RWPE2 (cell line): ENCODE results near the gene SEMA4C.

Source experiments
- ATAC-seq: fragments of 200-7000 bp; cut with Tn5 transposase; 3 replicates; pipeline ENCODE4 v1.9.1; 2021; ENCODE audit warnings: low read depth
- DNase-seq: peaks from one replicate; pipeline ENCODE4 v3.0.0-alpha.2; 2020; ENCODE audit warnings: low spot score
- H3K27ac ChIP-seq: fragments of 450-650 bp; 2 replicates; pipeline ENCODE4 v1.5.1; 2017; ENCODE audit warnings: mild to moderate bottlenecking; ENCODE audit not compliant: poor library complexity, severe bottlenecking
- H3K27me3 ChIP-seq: fragments of 250-450 bp; sonication (Bioruptor Pico); 2 replicates; pipeline ENCODE4 v1.5.1; 2021; ENCODE audit warnings: mild to moderate bottlenecking, moderate library complexity; ENCODE audit not compliant: insufficient read depth, poor library complexity, severe bottlenecking
- H3K36me3 ChIP-seq: fragments of 250-450 bp; sonication (Bioruptor Pico); 2 replicates; pipeline ENCODE4 v1.5.1; 2020; ENCODE audit warnings: low read depth, mild to moderate bottlenecking, moderate library complexity
- H3K4me1 ChIP-seq: fragments of 250-450 bp; sonication (Bioruptor Pico); 2 replicates; pipeline ENCODE4 v1.5.1; 2021; ENCODE audit warnings: mild to moderate bottlenecking, moderate library complexity; ENCODE audit not compliant: insufficient read depth, poor library complexity, severe bottlenecking
- H3K4me3 ChIP-seq: fragments of 250-450 bp; sonication (Bioruptor Pico); 2 replicates; pipeline ENCODE4 v1.5.1; 2021; ENCODE audit warnings: mild to moderate bottlenecking, moderate library complexity; ENCODE audit not compliant: severe bottlenecking
- H3K9me3 ChIP-seq: fragments of 250-450 bp; sonication (Bioruptor Pico); 2 replicates; pipeline ENCODE4 v1.5.1; 2021; ENCODE audit warnings: mild to moderate bottlenecking, moderate library complexity; ENCODE audit not compliant: severe bottlenecking
- CTCF ChIP-seq: fragments of 450-650 bp; IDR thresholded peaks from one replicate; pipeline ENCODE4 v1.5.1; 2017; ENCODE audit warnings: mild to moderate bottlenecking, moderate library complexity; ENCODE audit not compliant: poor library complexity, severe bottlenecking

The SEMA4C gene

GRCh38 chr2:96846825-96847224, 23.1 kb downstream of the SEMA4C start:
- ATAC-seq (no peak), DNase-seq (no peak)
- no peak for TF ChIP-seq CTCF
- no peak overlapping the region for H3K4me3 ChIP-seq
- peaks cover 14% of the 10 kb centered on the region; the same call in 1 of the 2 replicates for H3K36me3 ChIP-seq
- H3K9me3 ChIP-seq = no peaks in the 10 kb centered on the region
- H3K27ac ChIP-seq = no peak overlapping the region
- H3K4me1 ChIP-seq = no peaks in the 10 kb centered on the region
- H3K27me3 ChIP-seq = no peaks in the 10 kb centered on the region

- no peak for ATAC-seq
- TF ChIP-seq CTCF = no peak
- H3K27me3 ChIP-seq = no peaks in the 10 kb centered on the region
- H3K36me3 ChIP-seq = peaks cover 7% of the 10 kb centered on the region; the same call in 1 of the 2 replicates
- H3K27ac ChIP-seq = no peak overlapping the region
- no peak overlapping the region for H3K4me3 ChIP-seq
- H3K9me3 ChIP-seq = no peaks in the 10 kb centered on the region
- DNase-seq = no peak
- no peaks in the 10 kb centered on the region for H3K4me1 ChIP-seq
These were observed 25.5 kb downstream of the SEMA4C start for GRCh38 chr2:96844405-96844808.

- Histone ChIP-seq H3K36me3 (peaks cover 7% of the 10 kb centered on the region; the same call in 1 of the 2 replicates), H3K4me1 (no peaks in the 10 kb centered on the region), H3K4me3 (no peak within 1 kb of the TSS), H3K27me3 (no peaks in the 10 kb centered on the region), H3K9me3 (no peaks in the 10 kb centered on the region), H3K27ac (no peak within 1 kb of the TSS)
- no peak for TF ChIP-seq CTCF
- ATAC-seq (no peak), DNase-seq (no peak)
These were observed 26.2 kb downstream of the SEMA4C start, which contains the start of gene ANKRD23 for GRCh38 chr2:96843538-96844268. Gene ANKRD23 (minus strand): TSS chr2:96844021. CDS start chr2:96843992, 29 bp downstream.

GRCh38 chr2:96842600-96842999, 27.3 kb downstream of the SEMA4C start:
- H3K27ac ChIP-seq = no peak overlapping the region
- H3K9me3 ChIP-seq = no peaks in the 10 kb centered on the region
- no peaks in the 10 kb centered on the region for H3K27me3 ChIP-seq
- ATAC-seq (0 out of 3 replicates have a peak, but pooled peaks have one; percentile 17), DNase-seq (no peak)
- no peak overlapping the region for H3K4me3 ChIP-seq
- H3K4me1 ChIP-seq = no peaks in the 10 kb centered on the region
- H3K36me3 ChIP-seq = peaks cover 1% of the 10 kb centered on the region; the same call in 1 of the 2 replicates
- TF ChIP-seq CTCF = no peak
